Naive B cell (primary cell): ENCODE data around the gene ZNF827. TPM values are rescaled to one million over a fixed set of nuclear protein-coding genes. Genes with fewer than 3 reads are reported as not detected.

Source experiments
- polyA plus RNA-seq, 6 donors: library from polyadenylated mRNA; unstranded; fragments of 300-500 nt; fragmentation: Illumina TruSeq; gene quantifications; one replicate each; pipeline ENCODE4 v1.2.3, GENCODE V29; 2021; ENCODE audit warnings: low read depth in 6 of 6

The ZNF827 gene
- polyA plus RNA-seq, 6 donors from 2014 or later: 2.3 to 6.2 (median 4.2) TPM

Other genes starting within 250 kb of the ZNF827 start
- gene LSM6, start 236.9 kb upstream of the ZNF827 start, polyA plus RNA-seq: 10 to 100 TPM; 52.7 to 69.4 (median 65.0) TPM